ENCODE measurements around the gene HBE1.

HBE1 gene

GRCh38 chr11:5237420-5237819, 32.3 kb downstream of the HBE1 start:
- WGBS (ENCODE audit: extremely low coverage, insufficient coverage, low lambda C conversion rate) = no CpG with 5 or more reads among the region's 2 CpGs
- Histone ChIP-seq H3K4ac (ENCODE audit: low read depth, low read length) (no peak overlapping the region), H3K79me2 (ENCODE audit: control insufficient read depth, insufficient read depth, low read length) (no peaks in the 10 kb centered on the region), H3K27ac (ENCODE audit: low read depth, low read length) (no peak overlapping the region), H2BK120ac (ENCODE audit: low read depth, low read length) (no peak overlapping the region), H3K18ac (ENCODE audit: low read length) (no peak overlapping the region), H3K4me3 (ENCODE audit: low read length) (no peak overlapping the region), H3K4me2 (ENCODE audit: low read length) (no peak overlapping the region), H3K27me3 (ENCODE audit: insufficient read depth, low read length, poor library complexity) (no peaks in the 10 kb centered on the region), H3K56ac (ENCODE audit: low read length) (no peak overlapping the region), H3K9ac (ENCODE audit: low read length) (no peak overlapping the region), H2AK5ac (ENCODE audit: low read length) (no peak overlapping the region), H4K8ac (ENCODE audit: low read depth, low read length) (no peak overlapping the region), H2BK15ac (replicated peaks; ENCODE audit: low read depth) (no peak overlapping the region), H3K79me1 (ENCODE audit: low read length) (no peaks in the 10 kb centered on the region), H2BK5ac (ENCODE audit: low read length) (no peak overlapping the region), H3K4me1 (ENCODE audit: control insufficient read depth, low read depth, low read length) (no peaks in the 10 kb centered on the region), H3K36me3 (ENCODE audit: control insufficient read depth, insufficient read depth, low read length) (no peaks in the 10 kb centered on the region), H3K23ac (ENCODE audit: low read length) (no peak overlapping the region), H4K5ac (ENCODE audit: low read length) (no peak overlapping the region)
- no peak for DNase-seq

- DNase-seq = no peak
- no peak overlapping the region for H3K4me3 ChIP-seq (ENCODE audit: low read length)
Observed at GRCh38 chr11:5235364-5236095, 34.2 kb downstream of the HBE1 start.

GRCh38 chr11:5234381-5234834, 35.3 kb downstream of the HBE1 start, which contains the start of gene HBD:
Gene HBD, minus strand, starts transcription at chr11:5234483. Its CDS starts 50 bp downstream, at chr11:5234433.
- no peak within 1 kb of the TSS for H3K18ac ChIP-seq (ENCODE audit: low read length)
- H2AK5ac ChIP-seq (ENCODE audit: low read length) = no peak within 1 kb of the TSS
- no peak within 1 kb of the TSS for H3K4ac ChIP-seq (ENCODE audit: low read depth, low read length)
- no peaks in the 10 kb centered on the region for H3K4me1 ChIP-seq (ENCODE audit: control insufficient read depth, low read depth, low read length)
- no peak within 1 kb of the TSS for H3K56ac ChIP-seq (ENCODE audit: low read length)
- H2BK15ac ChIP-seq (replicated peaks; ENCODE audit: low read depth) = no peak within 1 kb of the TSS
- H3K27ac ChIP-seq (ENCODE audit: low read depth, low read length) = no peak within 1 kb of the TSS
- H3K27me3 ChIP-seq (ENCODE audit: insufficient read depth, low read length, poor library complexity) = no peaks in the 10 kb centered on the region
- WGBS (ENCODE audit: extremely low coverage, insufficient coverage, low lambda C conversion rate) = no CpG with 5 or more reads among the region's 2 CpGs
- H3K9ac ChIP-seq (ENCODE audit: low read length) = no peak within 1 kb of the TSS
- H4K5ac ChIP-seq (ENCODE audit: low read length) = no peak within 1 kb of the TSS
- H3K4me3 ChIP-seq (ENCODE audit: low read length) = no peak within 1 kb of the TSS
- no peak within 1 kb of the TSS for H3K4me2 ChIP-seq (ENCODE audit: low read length)
- H2BK5ac ChIP-seq (ENCODE audit: low read length) = no peak within 1 kb of the TSS
- no peak within 1 kb of the TSS for H3K23ac ChIP-seq (ENCODE audit: low read length)
- H2BK120ac ChIP-seq (ENCODE audit: low read depth, low read length) = no peak within 1 kb of the TSS
- no peak for DNase-seq
- H4K8ac ChIP-seq (ENCODE audit: low read depth, low read length) = no peak within 1 kb of the TSS
- H3K79me1 ChIP-seq (ENCODE audit: low read length) = no peaks in the 10 kb centered on the region
- H3K36me3 ChIP-seq (ENCODE audit: control insufficient read depth, insufficient read depth, low read length) = no peaks in the 10 kb centered on the region
- H3K79me2 ChIP-seq (ENCODE audit: control insufficient read depth, insufficient read depth, low read length) = no peaks in the 10 kb centered on the region

More at GRCh38 chr11:5235364-5236095, 34.2 kb downstream of the HBE1 start:
- H4K5ac ChIP-seq (ENCODE audit: low read length) = no peak overlapping the region
- no peaks in the 10 kb centered on the region for H3K27me3 ChIP-seq (ENCODE audit: insufficient read depth, low read length, poor library complexity)
- H2BK120ac ChIP-seq (ENCODE audit: low read depth, low read length) = no peak overlapping the region
- H3K36me3 ChIP-seq (ENCODE audit: control insufficient read depth, insufficient read depth, low read length) = no peaks in the 10 kb centered on the region
- no peaks in the 10 kb centered on the region for H3K4me1 ChIP-seq (ENCODE audit: control insufficient read depth, low read depth, low read length)
- no peak overlapping the region for H3K56ac ChIP-seq (ENCODE audit: low read length)
- H3K27ac ChIP-seq (ENCODE audit: low read depth, low read length) = no peak overlapping the region
- H3K9ac ChIP-seq (ENCODE audit: low read length) = no peak overlapping the region
- no peak overlapping the region for H3K4me2 ChIP-seq (ENCODE audit: low read length)
- no peak overlapping the region for H3K18ac ChIP-seq (ENCODE audit: low read length)
- H4K8ac ChIP-seq (ENCODE audit: low read depth, low read length) = no peak overlapping the region
- H2BK5ac ChIP-seq (ENCODE audit: low read length) = no peak overlapping the region
- H2BK15ac ChIP-seq (replicated peaks; ENCODE audit: low read depth) = no peak overlapping the region
- no peak overlapping the region for H3K23ac ChIP-seq (ENCODE audit: low read length)
- H2AK5ac ChIP-seq (ENCODE audit: low read length) = no peak overlapping the region
- no CpG with 5 or more reads among the region's 5 CpGs for WGBS (ENCODE audit: extremely low coverage, insufficient coverage, low lambda C conversion rate)
- no peak overlapping the region for H3K4ac ChIP-seq (ENCODE audit: low read depth, low read length)
- H3K79me1 ChIP-seq (ENCODE audit: low read length) = no peaks in the 10 kb centered on the region
- no peaks in the 10 kb centered on the region for H3K79me2 ChIP-seq (ENCODE audit: control insufficient read depth, insufficient read depth, low read length)

DNA sequence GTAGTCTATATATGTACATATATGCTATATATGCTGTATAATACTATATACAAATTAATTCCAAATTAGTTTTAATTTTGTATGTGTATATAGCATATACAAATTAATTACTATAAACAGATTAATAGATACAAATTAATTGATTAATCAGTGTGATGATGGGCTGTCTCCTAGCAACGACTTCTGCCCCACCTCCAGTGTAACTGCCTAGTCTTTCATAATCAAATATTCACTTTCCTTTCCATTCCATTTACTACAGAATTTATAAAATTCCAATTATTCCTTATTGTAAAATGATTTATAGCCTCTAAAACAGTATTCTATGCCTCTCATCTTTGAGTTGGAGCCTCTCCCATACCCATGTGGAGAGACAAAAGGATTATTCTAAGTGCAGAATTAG, 36.4 kb downstream of the HBE1 start:
- Histone ChIP-seq H3K23ac (ENCODE audit: low read length) (no peak overlapping the region), H2BK15ac (replicated peaks; ENCODE audit: low read depth) (no peak overlapping the region), H3K4me2 (ENCODE audit: low read length) (no peak overlapping the region), H3K27me3 (ENCODE audit: insufficient read depth, low read length, poor library complexity) (no peaks in the 10 kb centered on the region), H2BK120ac (ENCODE audit: low read depth, low read length) (no peak overlapping the region), H3K27ac (ENCODE audit: low read depth, low read length) (no peak overlapping the region), H3K4ac (ENCODE audit: low read depth, low read length) (no peak overlapping the region), H2BK5ac (ENCODE audit: low read length) (no peak overlapping the region), H3K4me3 (ENCODE audit: low read length) (no peak overlapping the region), H4K8ac (ENCODE audit: low read depth, low read length) (no peak overlapping the region), H2AK5ac (ENCODE audit: low read length) (no peak overlapping the region), H3K79me2 (ENCODE audit: control insufficient read depth, insufficient read depth, low read length) (no peaks in the 10 kb centered on the region), H3K79me1 (ENCODE audit: low read length) (no peaks in the 10 kb centered on the region), H4K5ac (ENCODE audit: low read length) (no peak overlapping the region), H3K4me1 (ENCODE audit: control insufficient read depth, low read depth, low read length) (no peaks in the 10 kb centered on the region), H3K56ac (ENCODE audit: low read length) (no peak overlapping the region), H3K36me3 (ENCODE audit: control insufficient read depth, insufficient read depth, low read length) (no peaks in the 10 kb centered on the region), H3K18ac (ENCODE audit: low read length) (no peak overlapping the region), H3K9ac (ENCODE audit: low read length) (no peak overlapping the region)
- no CpG with 5 or more reads among the region's 1 CpG for WGBS (ENCODE audit: extremely low coverage, insufficient coverage, low lambda C conversion rate)
- DNase-seq = no peak

DNA sequence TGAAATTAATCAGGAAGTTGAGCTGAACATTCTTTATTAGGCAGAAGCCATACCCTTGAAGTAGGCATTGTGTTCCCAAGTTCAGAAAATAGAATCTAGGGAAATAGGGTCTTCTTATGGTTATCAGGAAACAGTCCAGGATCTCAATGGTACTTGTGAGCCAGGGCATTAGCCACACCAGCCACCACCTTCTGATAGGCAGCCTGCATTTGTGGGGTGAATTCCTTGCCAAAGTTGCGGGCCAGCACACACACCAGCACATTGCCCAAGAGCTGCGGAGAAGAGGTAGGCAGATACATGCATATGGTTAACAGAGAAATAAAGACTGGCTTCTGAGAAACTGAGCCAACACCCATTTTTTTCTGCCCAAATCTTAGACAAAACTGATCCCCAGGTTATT, 36.9 kb downstream of the HBE1 start:
- no peak overlapping the region for H3K9ac ChIP-seq (ENCODE audit: low read length)
- no peaks in the 10 kb centered on the region for H3K27me3 ChIP-seq (ENCODE audit: insufficient read depth, low read length, poor library complexity)
- H3K36me3 ChIP-seq (ENCODE audit: control insufficient read depth, insufficient read depth, low read length) = no peaks in the 10 kb centered on the region
- no peak overlapping the region for H4K8ac ChIP-seq (ENCODE audit: low read depth, low read length)
- no peak overlapping the region for H3K56ac ChIP-seq (ENCODE audit: low read length)
- whole genome bisulfite sequencing (ENCODE audit: extremely low coverage, insufficient coverage, low lambda C conversion rate) = no CpG with 5 or more reads among the region's 2 CpGs
- no peaks in the 10 kb centered on the region for H3K4me1 ChIP-seq (ENCODE audit: control insufficient read depth, low read depth, low read length)
- no peak for DNase-seq
- no peak overlapping the region for H4K5ac ChIP-seq (ENCODE audit: low read length)
- H3K18ac ChIP-seq (ENCODE audit: low read length) = no peak overlapping the region
- H3K79me1 ChIP-seq (ENCODE audit: low read length) = no peaks in the 10 kb centered on the region
- H2AK5ac ChIP-seq (ENCODE audit: low read length) = no peak overlapping the region
- no peaks in the 10 kb centered on the region for H3K79me2 ChIP-seq (ENCODE audit: control insufficient read depth, insufficient read depth, low read length)
- no peak overlapping the region for H2BK15ac ChIP-seq (replicated peaks; ENCODE audit: low read depth)
- H3K4ac ChIP-seq (ENCODE audit: low read depth, low read length) = no peak overlapping the region
- H3K23ac ChIP-seq (ENCODE audit: low read length) = no peak overlapping the region
- no peak overlapping the region for H3K27ac ChIP-seq (ENCODE audit: low read depth, low read length)
- H3K4me3 ChIP-seq (ENCODE audit: low read length) = no peak overlapping the region
- H3K4me2 ChIP-seq (ENCODE audit: low read length) = no peak overlapping the region
- no peak overlapping the region for H2BK120ac ChIP-seq (ENCODE audit: low read depth, low read length)
- no peak overlapping the region for H2BK5ac ChIP-seq (ENCODE audit: low read length)

GRCh38 chr11:5232176-5232575, 37.6 kb downstream of the HBE1 start:
- Histone ChIP-seq H3K18ac (ENCODE audit: low read length) (no peak overlapping the region), H4K8ac (ENCODE audit: low read depth, low read length) (no peak overlapping the region), H2AK5ac (ENCODE audit: low read length) (no peak overlapping the region), H2BK15ac (replicated peaks; ENCODE audit: low read depth) (no peak overlapping the region), H3K79me2 (ENCODE audit: control insufficient read depth, insufficient read depth, low read length) (no peaks in the 10 kb centered on the region), H2BK5ac (ENCODE audit: low read length) (no peak overlapping the region), H4K5ac (ENCODE audit: low read length) (no peak overlapping the region), H3K4me2 (ENCODE audit: low read length) (no peak overlapping the region), H3K56ac (ENCODE audit: low read length) (no peak overlapping the region), H3K4ac (ENCODE audit: low read depth, low read length) (no peak overlapping the region), H3K27me3 (ENCODE audit: insufficient read depth, low read length, poor library complexity) (no peaks in the 10 kb centered on the region), H3K36me3 (ENCODE audit: control insufficient read depth, insufficient read depth, low read length) (no peaks in the 10 kb centered on the region), H3K27ac (ENCODE audit: low read depth, low read length) (no peak overlapping the region), H3K9ac (ENCODE audit: low read length) (no peak overlapping the region), H3K79me1 (ENCODE audit: low read length) (no peaks in the 10 kb centered on the region), H3K4me3 (ENCODE audit: low read length) (no peak overlapping the region), H3K23ac (ENCODE audit: low read length) (no peak overlapping the region), H2BK120ac (ENCODE audit: low read depth, low read length) (no peak overlapping the region), H3K4me1 (ENCODE audit: control insufficient read depth, low read depth, low read length) (no peaks in the 10 kb centered on the region)
- WGBS (ENCODE audit: extremely low coverage, insufficient coverage, low lambda C conversion rate) = 100% methylated on average over 2 of the region's 3 CpGs
- DNase-seq = no peak
